Brain pericyte (primary cell): ENCODE data around the gene WDR7.

Experiments used
- DNase-seq: peaks from one replicate; pipeline ENCODE4 v3.0.0-alpha.2; 2012; ENCODE audit warnings: low read depth, low spot score

WDR7 gene

DNA sequence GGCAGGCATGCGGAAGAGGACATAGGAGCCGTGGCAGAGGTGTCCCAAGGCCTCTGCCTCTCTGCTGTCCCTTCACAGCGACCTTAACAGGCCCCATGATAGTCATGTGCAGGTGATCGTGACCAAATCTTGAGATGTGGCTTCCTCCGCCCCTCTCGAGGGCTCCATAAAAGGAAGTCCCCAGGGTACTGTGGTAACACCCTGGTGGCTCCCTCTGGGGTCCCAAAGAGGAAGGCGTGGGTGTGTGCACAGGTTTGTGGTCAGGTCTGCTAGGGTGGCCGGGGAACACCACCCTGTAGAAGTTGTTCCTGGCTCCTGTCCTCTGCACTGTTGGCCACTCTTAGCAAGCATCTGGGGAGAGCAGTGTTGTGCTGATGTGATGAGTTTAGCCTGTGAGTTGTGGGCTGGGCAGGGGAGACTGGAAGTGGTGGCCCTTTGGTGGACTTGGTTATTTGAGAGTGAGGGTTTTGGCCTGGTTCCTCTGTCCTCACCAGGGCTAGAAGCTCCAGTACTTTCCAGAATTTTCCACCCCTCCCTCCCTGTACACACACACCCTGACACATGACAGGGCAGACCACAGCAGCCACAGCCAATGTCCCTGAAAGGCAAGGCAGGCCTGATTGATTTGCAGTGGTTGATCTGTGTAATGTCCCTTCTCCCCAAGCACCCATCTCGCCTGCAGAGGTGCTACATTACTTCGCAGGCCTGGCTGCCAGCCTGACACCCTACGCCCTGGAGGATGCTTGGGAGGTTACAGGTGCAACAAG lies 426.8 kb downstream of the WDR7 start:
- DNase-seq: no peak

DNA sequence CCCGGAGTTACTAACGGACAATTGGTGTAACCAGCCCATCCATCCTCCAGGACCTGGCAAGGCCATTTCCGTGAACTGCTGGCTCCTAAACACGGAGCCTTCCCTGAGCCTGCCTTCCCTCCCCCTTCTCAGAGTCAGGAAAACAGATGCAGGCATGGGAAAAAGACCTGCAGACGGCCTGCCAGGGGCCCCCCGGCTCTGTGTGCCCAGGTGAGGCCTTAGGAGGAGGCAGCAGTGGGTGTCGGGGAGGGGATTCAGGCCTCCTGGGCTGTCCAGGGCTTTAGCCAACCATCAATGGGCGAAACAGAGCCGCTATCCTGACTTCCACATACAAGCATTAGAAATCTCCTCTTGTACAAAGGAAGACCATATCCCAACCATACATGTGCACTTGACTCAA lies 427.5 kb downstream of the WDR7 start:
- no peak for DNase-seq

DNA sequence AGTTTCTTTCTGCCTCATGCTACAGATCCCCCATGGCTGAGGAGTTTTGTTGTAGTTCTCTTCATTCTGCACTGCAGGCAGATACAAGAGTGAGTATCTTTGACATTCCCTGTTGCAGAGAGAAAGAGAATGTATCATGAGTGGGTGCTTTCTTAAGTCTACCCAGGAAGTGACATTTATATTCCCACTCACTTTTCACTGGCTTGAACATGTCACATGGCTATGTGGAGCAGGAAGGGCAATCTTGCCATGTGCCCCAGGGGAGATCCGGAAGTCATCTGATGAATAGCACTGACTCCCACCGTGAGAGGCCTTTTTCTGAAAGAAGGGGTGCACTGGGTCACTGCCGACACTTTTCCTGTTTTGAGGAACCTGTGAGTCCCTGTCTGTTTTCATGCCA lies 429.3 kb downstream of the WDR7 start:
- no peak for DNase-seq

DNA sequence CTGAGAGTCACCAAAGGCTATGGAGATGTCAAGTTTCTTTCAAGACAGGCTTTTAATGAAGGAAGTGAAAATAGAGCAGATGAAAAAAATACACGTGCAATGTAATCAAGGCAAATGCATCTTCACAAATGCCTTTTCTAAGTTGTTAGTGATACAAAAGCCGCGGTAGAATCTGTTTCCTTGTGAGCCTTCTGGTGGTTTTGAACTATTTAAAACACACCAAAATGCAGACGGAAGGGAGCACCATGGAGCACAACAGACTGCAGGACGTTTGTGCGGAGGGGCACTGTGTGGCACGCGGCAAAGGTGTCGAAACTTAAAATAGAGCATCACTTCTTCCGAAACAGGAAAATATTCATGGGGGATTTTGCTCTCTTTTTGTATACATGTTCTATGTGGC lies 430.7 kb downstream of the WDR7 start:
- DNase-seq: no peak

DNA sequence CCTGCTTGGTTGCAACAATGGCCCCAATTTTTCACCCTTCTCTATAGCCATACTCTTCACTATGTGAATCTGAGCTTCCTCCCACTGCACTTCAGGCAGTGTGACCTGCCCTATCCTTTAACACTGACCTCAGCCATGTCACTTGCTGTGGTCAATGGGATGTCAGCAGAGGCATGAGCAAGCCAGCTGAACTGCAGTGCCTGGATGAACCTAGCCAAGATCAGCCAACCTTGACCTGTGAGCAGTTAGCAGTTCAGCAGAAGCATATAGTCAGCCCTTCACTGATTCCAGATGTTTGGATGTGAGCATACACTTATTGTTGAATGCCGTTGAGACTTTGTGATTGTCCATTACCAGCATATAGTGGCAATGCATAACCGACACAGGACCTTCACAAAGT lies 432.3 kb downstream of the WDR7 start:
- no peak for DNase-seq

DNA sequence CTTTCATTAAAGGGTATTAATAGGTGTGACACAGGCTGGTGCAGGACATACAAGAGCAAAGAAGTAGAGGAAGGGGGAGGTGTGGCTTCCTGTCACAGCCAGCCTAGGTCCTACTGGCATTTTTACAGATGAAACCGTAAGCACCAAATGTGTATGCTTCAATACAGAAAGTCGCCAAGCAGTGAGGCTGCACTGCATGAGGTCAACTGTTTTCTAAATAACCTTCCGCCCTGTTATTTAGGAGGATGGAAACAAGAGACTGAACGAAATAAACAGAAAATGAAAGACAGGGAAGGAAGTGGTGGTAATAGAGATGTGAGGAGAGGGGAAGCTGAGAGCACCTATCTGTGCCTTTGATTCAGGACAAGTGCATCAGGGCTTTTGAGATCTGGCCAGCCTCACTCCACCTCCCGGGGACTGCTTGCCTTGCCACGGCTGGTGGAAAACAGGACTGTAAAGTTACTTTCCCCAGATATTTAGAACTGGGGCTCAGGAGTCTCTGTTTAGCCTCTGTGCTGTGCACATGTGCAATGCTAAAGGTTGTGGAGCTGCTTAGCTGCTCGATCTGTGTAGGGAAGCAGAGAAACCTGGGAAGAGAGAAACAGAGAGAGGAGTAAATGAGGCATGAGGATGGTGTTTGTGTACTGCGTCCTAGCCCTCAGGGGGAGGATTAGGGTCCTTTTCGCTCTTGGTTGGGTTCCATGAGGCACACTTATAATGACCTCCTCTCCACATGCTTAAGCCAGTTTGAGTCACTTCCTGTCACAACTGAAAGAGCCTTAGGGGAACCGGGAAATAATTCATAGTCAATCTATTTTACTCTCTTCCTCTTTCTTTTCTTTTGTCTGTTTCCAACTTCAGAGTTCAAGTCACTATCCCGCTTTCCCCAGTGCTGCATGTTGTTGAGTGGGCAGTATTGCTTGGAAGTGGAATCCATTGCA lies 433.4 kb downstream of the WDR7 start:
- DNase-seq: no peak

DNA sequence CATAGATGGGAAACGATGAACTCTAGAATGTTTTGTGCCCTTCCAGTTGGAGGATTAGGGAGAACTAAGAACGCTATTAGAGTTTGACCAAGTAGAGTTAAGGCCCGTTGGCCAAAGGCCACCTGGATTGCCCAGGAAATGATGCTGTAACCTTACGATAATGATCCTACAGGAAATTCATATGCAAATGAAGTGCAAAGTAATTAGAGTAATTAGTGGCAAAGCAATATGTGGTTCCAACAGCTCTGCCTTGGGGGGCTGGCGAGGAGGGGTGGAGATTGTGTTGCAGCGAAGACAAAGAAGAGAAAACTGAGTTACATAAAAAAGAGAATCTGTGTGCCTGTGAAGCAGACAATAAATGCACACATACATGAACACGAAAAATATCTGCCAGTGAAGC lies 434.2 kb downstream of the WDR7 start:
- DNase-seq: no peak

DNA sequence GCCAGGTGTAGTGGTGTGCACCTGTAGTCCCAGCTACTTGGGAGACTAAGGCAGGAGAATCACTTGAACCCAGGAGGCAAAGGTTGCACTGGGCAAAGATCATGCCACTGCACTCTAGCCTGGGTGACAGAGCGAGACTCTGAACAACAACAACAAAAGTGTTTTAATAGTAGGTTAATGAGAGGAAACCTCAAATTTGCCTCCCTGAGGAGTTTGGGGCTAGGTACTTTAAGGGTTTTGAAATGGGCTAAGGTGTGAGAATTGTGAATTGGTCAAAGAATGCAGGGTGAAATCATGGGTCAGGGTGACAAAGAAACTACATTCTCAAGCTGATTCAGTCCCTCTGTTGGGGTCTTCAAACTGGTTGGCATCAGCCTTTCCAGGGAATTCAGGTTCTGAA lies 435.0 kb downstream of the WDR7 start:
- no peak for DNase-seq
